ENCODE results near the gene FMO1. TPM values are rescaled to one million over a fixed set of nuclear protein-coding genes. Genes with fewer than 3 reads are reported as not detected.

FMO1 gene
- total and polyA plus RNA-seq, 10 of the 15 experiments (the other 5 are each of a cell fraction or from before 2014, with no cell fraction given), result not detected

- TF ChIP-seq BCL3 (IDR thresholded peaks at IDR 0.05; ENCODE audit: borderline replicate concordance, insufficient read depth, low read depth, low read length, poor library complexity, severe bottlenecking) (no peak), ZNF592 (IDR thresholded peaks at IDR 0.05) (no peak)
Measured at GRCh38 chr1:171219346-171220080, 28.8 kb upstream of the FMO1 start (continued).

- Histone ChIP-seq H3K9ac (ENCODE audit: control insufficient read depth, insufficient read depth, low read length) (no peak overlapping the region), H2AFZ (ENCODE audit: control insufficient read depth, low read depth, low read length) (no peak overlapping the region), H3K27me3 (replicated peaks in 1 of 2; ENCODE audit: control insufficient read depth in 2 of 2, insufficient read depth in 2 of 2, low read length in 1 of 2) (no peaks in the 10 kb centered on the region), H3K9me3 (replicated peaks; ENCODE audit: control insufficient read depth, insufficient read depth, low read length) (no peaks in the 10 kb centered on the region), H3K4me3 (no peak overlapping the region), H3K27ac (ENCODE audit: control insufficient read depth, insufficient read depth) (no peak overlapping the region), H3K4me2 (ENCODE audit: control insufficient read depth, insufficient read depth) (no peak overlapping the region), H3K36me3 (ENCODE audit: control insufficient read depth in 2 of 2, insufficient read depth in 2 of 2, low read length in 1 of 2) (no peaks in the 10 kb centered on the region), H3K79me2 (ENCODE audit: control insufficient read depth, insufficient read depth, low read length) (no peaks in the 10 kb centered on the region), H4K20me1 (ENCODE audit: control insufficient read depth, insufficient read depth) (no peaks in the 10 kb centered on the region), H3K4me1 (ENCODE audit: control insufficient read depth, insufficient read depth, low read length) (no peaks in the 10 kb centered on the region)
- in situ Hi-C loops (cut with MboI), result no loop called here
- FAIRE-seq (no peak), DNase-seq (ENCODE audit: low read depth, low spot score) (no peak), ATAC-seq (no peak)
- SMC1A ChIA-PET (ENCODE audit: uncharacterized antibody, unreplicated experiment), result no interaction called here
- POLR2A ChIA-PET, result no interaction called here
- intact Hi-C loops (cut with micrococcal nuclease; ENCODE audit: unreplicated experiment), result no loop called here
- 62% methylated on average over 2 of the region's 2 CpGs for WGBS (ENCODE audit: insufficient coverage, insufficient replicate concordance, low lambda C conversion rate, missing lambda C conversion rate)
- no TSS peak for BruUV-seq (replicated peaks)
- peak; percentile 50; the same call in 1 of the 2 replicates for TF ChIP-seq RUNX3 (IDR thresholded peaks at IDR 0.05; ENCODE audit: low read length)
- TF ChIP-seq, protein P1, sequence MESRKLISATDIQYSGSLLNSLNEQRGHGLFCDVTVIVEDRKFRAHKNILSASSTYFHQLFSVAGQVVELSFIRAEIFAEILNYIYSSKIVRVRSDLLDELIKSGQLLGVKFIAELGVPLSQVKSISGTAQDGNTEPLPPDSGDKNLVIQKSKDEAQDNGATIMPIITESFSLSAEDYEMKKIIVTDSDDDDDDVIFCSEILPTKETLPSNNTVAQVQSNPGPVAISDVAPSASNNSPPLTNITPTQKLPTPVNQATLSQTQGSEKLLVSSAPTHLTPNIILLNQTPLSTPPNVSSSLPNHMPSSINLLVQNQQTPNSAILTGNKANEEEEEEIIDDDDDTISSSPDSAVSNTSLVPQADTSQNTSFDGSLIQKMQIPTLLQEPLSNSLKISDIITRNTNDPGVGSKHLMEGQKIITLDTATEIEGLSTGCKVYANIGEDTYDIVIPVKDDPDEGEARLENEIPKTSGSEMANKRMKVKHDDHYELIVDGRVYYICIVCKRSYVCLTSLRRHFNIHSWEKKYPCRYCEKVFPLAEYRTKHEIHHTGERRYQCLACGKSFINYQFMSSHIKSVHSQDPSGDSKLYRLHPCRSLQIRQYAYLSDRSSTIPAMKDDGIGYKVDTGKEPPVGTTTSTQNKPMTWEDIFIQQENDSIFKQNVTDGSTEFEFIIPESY (IDR thresholded peaks at IDR 0.05), result no peak
- RAD21 ChIA-PET (ENCODE audit: unreplicated experiment), result no interaction called here
- CTCF ChIA-PET, result no interaction called here
Measured at GRCh38 chr1:171220081-171220420, 28.2 kb upstream of the FMO1 start.
